ENCODE data around the gene TTLL8. TPM values are rescaled to one million over a fixed set of nuclear protein-coding genes. Genes with fewer than 3 reads are reported as not detected.

Gene TTLL8
- total RNA-seq, 1 donor from 2014 or later: not detected

DNA sequence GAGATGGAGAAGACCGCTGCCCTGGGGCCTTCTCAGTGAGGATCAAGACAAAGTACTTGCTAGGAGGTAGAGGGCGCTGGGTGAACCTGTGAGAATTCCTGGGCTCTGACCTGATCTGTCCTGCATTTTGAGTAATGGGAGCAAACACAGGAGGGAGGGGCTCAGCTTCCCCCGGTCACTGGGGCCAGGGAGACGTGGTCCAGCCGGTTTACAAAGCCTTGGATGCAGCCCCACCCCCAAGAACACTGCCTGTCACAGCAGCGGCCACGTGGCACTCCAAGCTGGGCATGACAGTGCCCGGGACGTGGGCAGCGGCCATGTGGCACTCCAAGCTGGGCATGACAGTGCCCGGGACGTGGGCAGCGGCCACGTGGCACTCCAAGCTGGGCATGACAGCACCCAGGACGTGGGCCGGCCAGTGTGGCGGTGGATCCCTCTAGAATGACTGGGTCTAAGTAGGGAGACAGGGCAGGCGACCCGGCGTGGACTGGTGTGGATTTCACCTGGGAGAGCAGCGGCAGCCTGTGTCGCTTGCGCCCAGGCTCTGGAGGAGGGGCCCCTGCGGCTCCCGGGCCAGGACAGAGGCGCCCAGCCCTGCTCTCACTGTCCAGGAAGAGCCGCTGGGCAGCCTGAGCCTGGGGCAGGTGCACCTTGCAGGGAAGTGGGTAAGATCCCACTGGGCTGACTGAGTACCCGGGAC is 2.5 kb upstream of the TTLL8 start:
- H3K27me3 Mint-ChIP-seq (ENCODE audit: unreplicated experiment): peaks cover 5% of the 10 kb centered on the region
- DNase-seq: no peak
- TF ChIP-seq, protein P1, sequence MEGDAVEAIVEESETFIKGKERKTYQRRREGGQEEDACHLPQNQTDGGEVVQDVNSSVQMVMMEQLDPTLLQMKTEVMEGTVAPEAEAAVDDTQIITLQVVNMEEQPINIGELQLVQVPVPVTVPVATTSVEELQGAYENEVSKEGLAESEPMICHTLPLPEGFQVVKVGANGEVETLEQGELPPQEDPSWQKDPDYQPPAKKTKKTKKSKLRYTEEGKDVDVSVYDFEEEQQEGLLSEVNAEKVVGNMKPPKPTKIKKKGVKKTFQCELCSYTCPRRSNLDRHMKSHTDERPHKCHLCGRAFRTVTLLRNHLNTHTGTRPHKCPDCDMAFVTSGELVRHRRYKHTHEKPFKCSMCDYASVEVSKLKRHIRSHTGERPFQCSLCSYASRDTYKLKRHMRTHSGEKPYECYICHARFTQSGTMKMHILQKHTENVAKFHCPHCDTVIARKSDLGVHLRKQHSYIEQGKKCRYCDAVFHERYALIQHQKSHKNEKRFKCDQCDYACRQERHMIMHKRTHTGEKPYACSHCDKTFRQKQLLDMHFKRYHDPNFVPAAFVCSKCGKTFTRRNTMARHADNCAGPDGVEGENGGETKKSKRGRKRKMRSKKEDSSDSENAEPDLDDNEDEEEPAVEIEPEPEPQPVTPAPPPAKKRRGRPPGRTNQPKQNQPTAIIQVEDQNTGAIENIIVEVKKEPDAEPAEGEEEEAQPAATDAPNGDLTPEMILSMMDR (IDR thresholded peaks at IDR 0.05; ENCODE audit: partially characterized antibody, unreplicated experiment): no peak
- H3K27ac Mint-ChIP-seq (ENCODE audit: unreplicated experiment): no peak overlapping the region
- H3K36me3 Mint-ChIP-seq (ENCODE audit: unreplicated experiment): no peaks in the 10 kb centered on the region
- no peaks in the 10 kb centered on the region for H3K9me3 Mint-ChIP-seq (ENCODE audit: unreplicated experiment)
- peaks cover 3% of the 10 kb centered on the region for H3K4me1 Mint-ChIP-seq (ENCODE audit: low read depth, unreplicated experiment)
- no peak overlapping the region for H3K4me3 Mint-ChIP-seq (ENCODE audit: unreplicated experiment)

DNA sequence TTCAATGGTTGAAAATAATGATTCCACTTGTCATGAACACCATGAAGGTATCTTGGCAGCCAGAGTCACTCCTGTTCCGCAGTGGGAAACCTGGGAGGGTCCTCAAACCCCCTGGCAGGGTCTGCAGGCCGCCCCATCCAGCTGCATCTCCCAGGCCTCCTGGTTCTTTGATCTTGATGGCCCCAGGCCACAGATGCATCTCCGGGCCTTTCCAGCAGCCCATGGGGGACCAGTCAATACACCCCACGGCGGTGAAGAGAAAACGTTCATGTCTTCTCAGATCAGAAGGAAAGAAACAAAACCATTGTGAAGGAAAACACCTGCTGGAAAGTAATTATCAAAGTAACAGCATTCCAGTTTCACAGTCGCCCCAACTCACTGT is 1.8 kb upstream of the TTLL8 start:
- Mint-ChIP-seq H3K27ac (ENCODE audit: unreplicated experiment) (no peak overlapping the region), H3K9me3 (ENCODE audit: unreplicated experiment) (no peaks in the 10 kb centered on the region), H3K4me1 (ENCODE audit: low read depth, unreplicated experiment) (peaks cover 3% of the 10 kb centered on the region), H3K4me3 (ENCODE audit: unreplicated experiment) (no peak overlapping the region), H3K27me3 (ENCODE audit: unreplicated experiment) (peaks cover 9% of the 10 kb centered on the region), H3K36me3 (ENCODE audit: unreplicated experiment) (peaks cover 4% of the 10 kb centered on the region)
- TF ChIP-seq, protein P1 (IDR thresholded peaks at IDR 0.05; ENCODE audit: partially characterized antibody, unreplicated experiment): no peak
- no peak for DNase-seq

DNA sequence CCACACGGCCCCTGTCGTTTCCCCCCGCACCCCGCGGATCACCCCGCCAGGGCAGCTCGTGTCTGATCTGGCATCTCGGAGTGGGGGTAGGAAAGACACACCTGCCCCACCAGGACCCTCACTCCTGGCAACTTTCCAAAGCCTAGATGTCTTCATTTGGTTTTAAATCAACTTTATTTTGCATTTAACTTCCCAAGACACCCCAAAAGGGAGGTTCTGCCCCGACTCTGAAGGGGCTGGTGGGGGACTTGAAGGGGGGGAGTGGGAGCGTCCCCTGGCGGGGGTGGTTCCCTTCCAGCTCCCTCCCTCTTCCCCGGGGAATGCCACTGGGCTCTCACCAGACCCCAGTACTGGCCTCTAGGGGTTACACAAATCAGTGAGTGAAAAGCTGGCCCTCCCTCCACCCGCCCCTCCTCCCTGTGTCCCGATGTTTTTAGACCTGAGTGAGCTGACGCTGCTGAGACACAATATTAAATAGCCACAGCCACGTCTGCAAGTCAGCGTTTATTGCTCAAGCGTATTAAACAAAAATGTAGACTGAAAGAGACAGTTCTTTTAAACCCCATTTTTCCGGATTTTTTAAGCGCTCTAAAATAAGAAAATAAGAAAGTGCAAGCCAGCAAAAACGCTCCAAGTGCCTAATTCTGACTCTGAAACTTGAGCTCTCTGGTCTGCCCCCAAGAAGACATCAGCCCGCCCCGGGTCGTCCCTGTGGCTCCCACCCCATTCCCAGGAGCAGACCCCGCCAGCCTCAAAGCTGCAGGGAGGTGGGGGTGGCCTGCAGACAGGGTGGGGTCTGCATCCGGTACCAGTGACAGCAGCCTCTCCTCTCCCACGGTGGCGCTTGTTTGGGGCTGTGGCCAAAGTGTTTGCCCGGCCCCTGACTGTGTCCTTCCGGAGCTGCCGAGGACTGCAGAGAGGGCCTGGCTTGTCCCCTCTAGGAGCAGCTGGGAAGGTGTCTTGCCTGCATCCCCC is 1.1 kb upstream of the TTLL8 start:
- peaks cover 3% of the 10 kb centered on the region for H3K4me1 Mint-ChIP-seq (ENCODE audit: low read depth, unreplicated experiment)
- peak overlapping the region; percentile 52 for H3K4me3 Mint-ChIP-seq (ENCODE audit: unreplicated experiment)
- DNase-seq: peak; percentile 52
- H3K9me3 Mint-ChIP-seq (ENCODE audit: unreplicated experiment): no peaks in the 10 kb centered on the region
- peaks cover 9% of the 10 kb centered on the region for H3K27me3 Mint-ChIP-seq (ENCODE audit: unreplicated experiment)
- peaks cover 5% of the 10 kb centered on the region for H3K36me3 Mint-ChIP-seq (ENCODE audit: unreplicated experiment)
- TF ChIP-seq, protein P1 (IDR thresholded peaks at IDR 0.05; ENCODE audit: partially characterized antibody, unreplicated experiment): peak; percentile 31
- no peak overlapping the region for H3K27ac Mint-ChIP-seq (ENCODE audit: unreplicated experiment)

DNA sequence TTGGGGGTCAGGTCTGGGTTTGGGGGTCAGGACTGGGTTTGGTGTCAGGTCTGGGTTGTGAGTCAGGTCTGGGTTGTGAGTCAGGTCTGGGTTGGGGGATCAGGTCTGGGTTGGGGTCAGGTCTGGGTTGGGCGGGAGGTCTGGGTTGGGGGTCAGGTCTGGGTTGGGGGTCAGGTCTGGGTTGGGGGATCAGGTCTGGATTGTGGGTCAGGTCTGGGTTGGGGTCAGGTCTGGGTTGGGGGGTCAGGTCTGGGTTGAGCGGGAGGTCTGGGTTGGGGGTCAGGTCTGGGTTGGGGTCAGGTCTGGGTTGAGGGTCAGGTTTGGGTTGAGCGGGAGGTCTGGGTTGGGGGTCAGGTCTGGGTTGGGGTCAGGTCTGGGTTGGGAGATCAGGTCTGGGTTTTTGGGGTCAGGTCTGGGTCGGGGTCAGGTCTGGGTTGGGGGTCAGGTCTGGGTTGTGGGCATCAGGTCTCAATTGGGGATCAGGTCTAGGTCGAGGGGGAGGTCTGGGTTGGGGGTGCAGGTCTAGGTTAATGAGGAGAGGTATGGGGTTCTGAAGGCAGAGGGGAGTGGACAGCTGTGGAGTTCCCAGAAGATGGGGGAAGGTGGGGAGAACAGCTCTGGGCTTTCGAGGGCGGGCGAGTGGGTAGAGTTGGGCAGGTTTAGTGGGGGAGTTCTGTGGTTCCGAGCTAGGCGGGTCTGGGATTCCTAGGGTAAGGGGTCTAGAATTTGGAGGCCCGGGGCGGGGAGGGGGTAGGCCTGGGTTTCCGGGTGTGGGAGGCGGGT is 629 bp downstream of the TTLL8 start:
- peaks cover 3% of the 10 kb centered on the region for H3K4me1 Mint-ChIP-seq (ENCODE audit: low read depth, unreplicated experiment)
- DNase-seq: no peak
- no peaks in the 10 kb centered on the region for H3K9me3 Mint-ChIP-seq (ENCODE audit: unreplicated experiment)
- H3K4me3 Mint-ChIP-seq (ENCODE audit: unreplicated experiment): no peak overlapping the region
- TF ChIP-seq, protein P1 (IDR thresholded peaks at IDR 0.05; ENCODE audit: partially characterized antibody, unreplicated experiment): no peak
- H3K27me3 Mint-ChIP-seq (ENCODE audit: unreplicated experiment): peaks cover 7% of the 10 kb centered on the region
- peaks cover 15% of the 10 kb centered on the region for H3K36me3 Mint-ChIP-seq (ENCODE audit: unreplicated experiment)
- no peak overlapping the region for H3K27ac Mint-ChIP-seq (ENCODE audit: unreplicated experiment)

All from glutamatergic neuron (in vitro differentiated cells).